ENCODE measurements around the gene KCNH3.

KCNH3 gene

DNA sequence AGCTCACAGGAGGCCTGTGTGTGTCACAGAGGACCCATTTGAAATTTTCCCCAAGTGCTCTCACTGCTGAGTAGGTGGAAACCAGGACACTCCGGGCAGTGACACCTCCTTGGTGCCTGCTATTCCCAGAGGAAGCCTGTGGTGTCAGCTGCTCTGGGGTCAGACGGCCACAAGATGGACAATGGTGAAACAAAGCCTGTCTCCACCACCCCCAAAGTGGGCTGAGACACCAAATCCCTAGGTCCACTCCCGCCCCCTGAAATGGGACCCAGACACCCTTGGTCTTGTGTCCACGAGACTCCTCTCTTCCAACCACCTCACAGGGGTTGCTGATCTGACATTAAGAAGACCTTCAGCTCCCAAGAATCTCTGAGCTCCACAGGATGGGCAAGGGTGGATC lies 7.0 kb downstream of the KCNH3 start:
- no peak for DNase-seq (ENCODE audit: low read depth, low spot score)

DNA sequence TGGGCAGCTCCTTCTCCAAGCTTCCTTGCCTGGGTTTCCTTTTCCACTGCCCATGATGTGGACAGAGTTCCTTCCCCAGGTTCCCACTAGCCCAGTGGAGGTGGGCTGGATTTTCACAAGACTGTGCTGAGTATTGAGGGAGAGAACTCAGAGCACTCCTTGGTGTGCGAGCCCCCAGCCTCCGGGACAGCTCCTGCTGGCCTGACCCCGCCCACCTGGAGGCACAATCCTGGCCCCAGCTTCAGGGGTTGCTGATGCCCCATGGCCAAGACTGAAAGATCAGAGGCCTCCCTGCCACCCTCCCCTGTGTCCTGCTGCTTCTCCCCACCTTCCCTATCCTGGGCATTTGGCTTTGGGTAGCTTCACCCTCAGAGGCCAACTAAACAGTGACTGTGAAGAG lies 7.7 kb downstream of the KCNH3 start:
- DNase-seq (ENCODE audit: low read depth, low spot score): no peak

GRCh38 chr12:49547090-49547690 lies 8.4 kb downstream of the KCNH3 start:
- DNase-seq (ENCODE audit: low read depth, low spot score): no peak

DNA sequence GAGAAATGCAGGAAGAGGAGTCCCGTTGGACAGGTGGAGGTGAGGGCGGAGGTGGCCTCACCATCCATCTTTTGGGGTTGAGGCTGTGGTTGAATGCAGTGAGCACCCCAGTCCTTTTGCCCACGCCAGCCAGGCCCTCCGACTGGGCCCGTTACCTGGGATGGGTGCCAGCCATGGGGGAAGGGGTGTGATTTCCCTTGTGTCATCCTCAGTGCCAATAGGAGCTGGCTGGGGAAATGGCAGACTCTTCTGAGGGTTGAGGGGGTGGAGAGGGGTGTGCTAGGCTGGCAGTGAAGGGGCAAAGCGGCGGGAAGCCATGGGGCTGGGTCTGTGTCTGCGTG lies 9.6 kb downstream of the KCNH3 start:
- no peak for DNase-seq (ENCODE audit: low read depth, low spot score)

DNA sequence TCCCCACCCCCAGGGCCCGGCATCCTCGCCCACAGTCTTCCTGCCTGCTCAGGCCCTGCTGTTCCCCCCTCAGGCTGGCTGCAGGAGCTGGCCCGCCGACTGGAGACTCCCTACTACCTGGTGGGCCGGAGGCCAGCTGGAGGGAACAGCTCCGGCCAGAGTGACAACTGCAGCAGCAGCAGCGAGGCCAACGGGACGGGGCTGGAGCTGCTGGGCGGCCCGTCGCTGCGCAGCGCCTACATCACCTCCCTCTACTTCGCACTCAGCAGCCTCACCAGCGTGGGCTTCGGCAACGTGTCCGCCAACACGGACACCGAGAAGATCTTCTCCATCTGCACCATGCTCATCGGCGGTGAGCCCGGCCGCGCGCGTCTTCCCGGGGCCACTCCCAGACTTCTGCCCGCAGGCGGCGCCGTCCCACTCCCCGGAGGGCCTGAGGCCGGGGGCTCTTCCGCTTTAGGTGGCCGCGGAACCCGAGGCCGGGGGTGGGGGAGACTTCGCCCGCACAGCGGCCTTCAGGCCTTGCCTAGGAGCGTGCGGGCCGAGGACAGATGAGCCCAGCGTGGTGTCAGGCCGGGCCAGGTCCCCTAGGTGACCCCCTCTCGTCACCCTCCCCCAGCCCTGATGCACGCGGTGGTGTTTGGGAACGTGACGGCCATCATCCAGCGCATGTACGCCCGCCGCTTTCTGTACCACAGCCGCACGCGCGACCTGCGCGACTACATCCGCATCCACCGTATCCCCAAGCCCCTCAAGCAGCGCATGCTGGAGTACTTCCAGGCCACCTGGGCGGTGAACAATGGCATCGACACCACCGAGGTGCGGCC lies 10.2 kb downstream of the KCNH3 start:
- DNase-seq (ENCODE audit: low read depth, low spot score): peak; percentile 53

DNA sequence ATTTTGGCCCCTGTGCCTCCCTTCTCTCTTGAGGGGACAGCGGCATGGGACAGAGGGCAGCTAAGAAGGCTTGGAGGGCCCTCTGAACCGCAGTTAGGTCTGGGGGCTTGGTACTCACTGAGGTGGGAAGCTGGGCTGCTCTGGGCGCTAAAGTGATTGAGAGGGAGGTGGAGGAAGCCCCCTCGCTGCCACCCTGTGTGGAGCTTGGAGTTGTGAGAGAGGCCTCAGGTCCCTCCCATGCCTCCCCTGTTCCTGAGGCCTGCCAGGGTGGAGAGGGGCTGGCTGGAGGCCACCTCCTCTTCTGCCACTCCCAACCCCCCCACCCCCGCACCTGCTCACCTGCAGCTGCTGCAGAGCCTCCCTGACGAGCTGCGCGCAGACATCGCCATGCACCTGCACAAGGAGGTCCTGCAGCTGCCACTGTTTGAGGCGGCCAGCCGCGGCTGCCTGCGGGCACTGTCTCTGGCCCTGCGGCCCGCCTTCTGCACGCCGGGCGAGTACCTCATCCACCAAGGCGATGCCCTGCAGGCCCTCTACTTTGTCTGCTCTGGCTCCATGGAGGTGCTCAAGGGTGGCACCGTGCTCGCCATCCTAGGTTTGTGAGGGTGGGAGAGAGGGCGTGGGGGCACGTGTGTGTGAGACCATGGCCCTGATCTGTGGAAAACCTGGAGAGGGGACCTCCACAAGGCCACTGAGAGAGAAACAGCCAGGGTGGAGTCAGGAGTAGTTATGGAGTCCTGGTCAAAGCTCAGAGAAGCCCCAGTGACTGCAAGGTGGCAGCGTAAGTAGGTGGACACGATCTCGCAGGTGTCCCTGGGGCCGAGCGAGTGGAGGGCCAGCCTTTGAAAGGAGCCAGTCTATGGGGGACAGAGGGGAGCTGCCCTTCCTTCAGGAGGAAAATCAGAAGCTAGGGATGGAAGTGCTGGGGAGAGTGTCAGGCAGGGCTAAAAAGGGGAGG lies 11.2 kb downstream of the KCNH3 start:
- no peak for DNase-seq (ENCODE audit: low read depth, low spot score)

- DNase-seq (ENCODE audit: low read depth, low spot score): no peak
Observed at GRCh38 chr12:49550693-49551252, 11.9 kb downstream of the KCNH3 start.

DNA sequence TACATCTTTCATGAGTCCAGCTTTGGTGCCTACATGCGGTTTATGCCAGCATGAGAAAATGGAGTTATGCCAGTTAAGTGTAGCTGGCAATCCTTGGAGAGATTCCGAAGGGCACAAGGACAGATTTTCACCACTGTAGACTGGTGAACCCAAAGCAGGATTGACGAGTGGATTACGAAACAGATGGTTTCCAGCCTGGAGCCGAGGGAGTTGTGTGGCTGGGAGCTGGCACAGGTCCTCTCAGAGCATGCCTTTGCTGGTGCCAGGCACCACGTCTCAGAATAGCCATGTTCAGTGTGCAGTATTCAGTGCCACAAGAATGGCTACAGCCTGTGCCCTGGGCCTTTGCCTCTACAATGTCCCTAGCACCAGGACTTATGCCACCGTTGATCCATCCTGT lies 13.2 kb downstream of the KCNH3 start:
- DNase-seq (ENCODE audit: low read depth, low spot score): no peak

- DNase-seq (ENCODE audit: low read depth, low spot score): no peak
Observed at GRCh38 chr12:49552425-49552824, 13.6 kb downstream of the KCNH3 start.

- no peak for DNase-seq (ENCODE audit: low read depth, low spot score)
Observed at GRCh38 chr12:49552899-49553298, 14.1 kb downstream of the KCNH3 start.

DNA sequence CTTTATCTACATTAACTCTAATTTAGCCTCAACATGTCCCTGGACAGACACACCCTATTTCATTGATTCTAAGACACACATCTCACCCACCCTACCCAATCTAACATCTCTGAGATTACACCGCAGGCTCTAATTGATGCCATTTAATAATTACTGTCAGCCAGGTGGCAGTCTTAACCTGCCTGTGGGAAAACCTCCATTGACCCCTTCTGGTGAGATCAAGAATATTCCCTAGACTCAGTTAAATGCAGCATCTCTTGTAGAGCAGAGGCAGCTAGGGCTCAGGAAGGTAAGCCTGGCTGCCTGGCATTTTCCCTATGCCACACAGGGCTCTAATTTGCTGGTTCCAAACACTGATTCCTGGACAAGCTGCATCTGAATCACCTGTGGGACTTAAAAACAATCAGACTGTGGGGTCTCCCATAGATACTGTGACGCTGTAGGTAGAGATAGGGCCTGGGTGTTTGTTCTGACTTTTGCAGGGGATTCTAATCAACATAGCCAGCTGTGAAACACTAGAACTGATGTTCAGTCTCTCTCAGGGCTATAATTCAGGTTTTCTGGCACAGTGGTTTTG lies 14.8 kb downstream of the KCNH3 start:
- DNase-seq (ENCODE audit: low read depth, low spot score): peak; percentile 40

DNA sequence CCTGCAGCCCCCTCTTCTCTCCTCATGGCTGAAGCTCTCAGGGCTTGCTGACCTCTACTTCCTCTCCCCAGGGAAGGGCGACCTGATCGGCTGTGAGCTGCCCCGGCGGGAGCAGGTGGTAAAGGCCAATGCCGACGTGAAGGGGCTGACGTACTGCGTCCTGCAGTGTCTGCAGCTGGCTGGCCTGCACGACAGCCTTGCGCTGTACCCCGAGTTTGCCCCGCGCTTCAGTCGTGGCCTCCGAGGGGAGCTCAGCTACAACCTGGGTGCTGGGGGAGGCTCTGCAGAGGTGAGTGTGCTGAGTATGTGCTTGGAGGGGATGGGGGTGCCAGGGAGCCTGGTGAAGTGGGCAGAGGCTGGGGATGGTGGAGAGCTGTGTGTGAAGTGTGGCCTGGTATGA lies 15.4 kb downstream of the KCNH3 start:
- no peak for DNase-seq (ENCODE audit: low read depth, low spot score)

- no peak for DNase-seq (ENCODE audit: low read depth, low spot score)
Observed at GRCh38 chr12:49555631-49556390, 17.0 kb downstream of the KCNH3 start.

DNA sequence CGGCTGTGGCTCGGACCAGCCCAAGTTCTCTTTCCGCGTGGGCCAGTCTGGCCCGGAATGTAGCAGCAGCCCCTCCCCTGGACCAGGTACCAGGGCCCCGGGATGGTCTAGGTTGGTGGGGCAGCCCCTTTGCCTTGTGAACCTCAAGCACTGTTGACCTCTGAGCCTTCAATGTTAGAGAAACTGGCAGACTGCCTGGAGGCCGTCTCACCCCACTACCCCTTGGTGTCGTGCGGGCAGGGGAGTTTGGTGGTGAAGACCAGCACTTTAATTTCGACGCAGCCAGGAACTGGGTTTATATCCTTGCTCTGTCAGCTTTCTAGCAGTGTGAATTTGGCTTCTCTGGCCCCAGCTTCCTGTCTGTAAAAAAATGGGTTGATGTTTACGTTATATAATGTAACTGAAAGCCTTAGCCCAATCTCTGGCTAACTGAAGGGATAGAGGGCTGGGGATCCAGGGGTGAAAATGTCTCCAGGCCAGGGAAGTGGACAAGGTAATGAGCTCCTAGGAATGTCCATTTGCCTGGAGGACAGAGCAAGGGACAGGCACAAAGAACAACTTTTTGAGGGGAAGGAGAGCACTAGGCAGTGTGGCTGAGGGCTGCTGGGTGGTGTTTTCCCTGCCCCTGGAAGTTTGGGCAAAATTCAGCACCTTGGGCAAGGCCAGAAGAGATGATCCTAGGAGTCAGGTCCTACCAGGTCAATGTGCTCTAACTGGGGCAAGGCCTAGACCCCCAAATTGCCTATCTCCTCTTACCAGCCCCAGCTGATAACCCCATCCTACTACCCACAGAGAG lies 17.8 kb downstream of the KCNH3 start:
- no peak for DNase-seq (ENCODE audit: low read depth, low spot score)

DNA sequence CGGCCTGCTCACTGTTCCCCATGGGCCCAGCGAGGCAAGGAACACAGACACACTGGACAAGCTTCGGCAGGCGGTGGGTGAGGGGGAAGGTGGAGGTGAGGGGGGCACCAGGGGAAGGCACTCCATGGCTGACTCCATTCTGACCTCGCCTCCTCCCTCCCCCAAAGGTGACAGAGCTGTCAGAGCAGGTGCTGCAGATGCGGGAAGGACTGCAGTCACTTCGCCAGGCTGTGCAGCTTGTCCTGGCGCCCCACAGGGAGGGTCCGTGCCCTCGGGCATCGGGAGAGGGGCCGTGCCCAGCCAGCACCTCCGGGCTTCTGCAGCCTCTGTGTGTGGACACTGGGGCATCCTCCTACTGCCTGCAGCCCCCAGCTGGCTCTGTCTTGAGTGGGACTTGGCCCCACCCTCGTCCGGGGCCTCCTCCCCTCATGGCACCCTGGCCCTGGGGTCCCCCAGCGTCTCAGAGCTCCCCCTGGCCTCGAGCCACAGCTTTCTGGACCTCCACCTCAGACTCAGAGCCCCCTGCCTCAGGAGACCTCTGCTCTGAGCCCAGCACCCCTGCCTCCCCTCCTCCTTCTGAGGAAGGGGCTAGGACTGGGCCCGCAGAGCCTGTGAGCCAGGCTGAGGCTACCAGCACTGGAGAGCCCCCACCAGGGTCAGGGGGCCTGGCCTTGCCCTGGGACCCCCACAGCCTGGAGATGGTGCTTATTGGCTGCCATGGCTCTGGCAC lies 18.5 kb downstream of the KCNH3 start:
- no peak for DNase-seq (ENCODE audit: low read depth, low spot score)

- no peak for DNase-seq (ENCODE audit: low read depth, low spot score)
Observed at GRCh38 chr12:49557917-49558215, 19.0 kb downstream of the KCNH3 start.

DNA sequence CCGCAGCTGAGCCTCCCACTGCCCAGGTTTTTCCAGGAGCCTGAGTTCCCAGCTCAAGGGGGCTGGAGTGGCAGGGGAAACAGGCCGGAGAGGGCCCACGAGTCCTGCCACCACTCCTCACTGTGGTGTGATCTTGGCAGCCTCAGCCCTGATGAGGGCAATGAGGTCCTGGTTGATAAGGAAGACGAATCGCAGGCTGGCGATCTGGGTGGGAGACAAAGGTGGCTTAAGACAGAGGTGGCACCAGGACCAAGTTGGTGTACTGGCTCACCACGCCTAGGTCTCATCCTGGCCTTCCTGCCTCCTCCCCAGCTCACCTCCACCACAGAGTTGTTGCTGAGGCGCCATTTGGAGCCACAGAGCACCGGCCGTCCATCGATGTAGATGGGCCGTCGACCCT lies 19.7 kb downstream of the KCNH3 start:
- no peak for DNase-seq (ENCODE audit: low read depth, low spot score)

DNA sequence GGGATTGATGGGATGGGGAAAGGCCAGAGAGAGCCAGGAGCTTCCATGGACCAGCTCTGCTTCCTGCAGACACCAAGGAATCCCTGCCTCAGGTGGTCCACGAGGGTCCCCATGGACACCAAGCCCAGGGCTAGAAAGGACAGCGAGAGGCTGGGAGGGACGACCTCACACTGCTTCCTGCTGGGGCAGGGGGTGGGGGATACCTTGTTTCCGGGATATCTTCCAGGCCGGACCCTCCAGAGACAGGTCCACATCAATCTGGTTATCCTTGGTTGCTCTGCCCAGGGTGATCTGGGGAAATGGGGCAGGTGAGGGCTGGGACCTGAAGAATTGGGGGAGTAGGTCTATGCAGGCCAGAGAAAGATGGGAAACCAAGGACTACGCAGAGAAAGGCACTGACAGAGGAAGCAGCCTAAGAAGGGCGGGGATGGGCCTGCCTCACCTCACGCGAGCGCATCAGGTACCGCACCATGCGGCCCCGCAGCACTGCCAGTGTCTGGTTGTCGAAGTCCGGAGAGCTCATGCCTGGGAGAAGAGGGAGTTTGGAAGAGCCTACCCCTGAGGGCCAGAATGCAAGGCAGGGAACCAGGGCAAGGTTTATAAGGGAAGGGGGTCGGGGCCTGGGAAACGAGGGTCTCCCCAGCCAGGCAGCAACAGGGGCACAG lies 20.3 kb downstream of the KCNH3 start:
- no peak for DNase-seq (ENCODE audit: low read depth, low spot score)

GRCh38 chr12:49560695-49561094 lies 21.9 kb downstream of the KCNH3 start:
- DNase-seq (ENCODE audit: low read depth, low spot score): no peak

All from astrocyte of the hippocampus (primary cell).